Measurements from ENCODE around the gene DHRS13.

GRCh38 chr17:28917029-28917428 lies 14.2 kb upstream of the DHRS13 start:
- no peak for TF ChIP-seq CTCF (conservative IDR thresholded peaks at IDR 0.05 in 1 of 2, IDR thresholded peaks at IDR 0.05 in 1 of 2; ENCODE audit: extremely low read depth in 1 of 2, insufficient read depth in 1 of 2, low read depth in 1 of 2, low read length in 2 of 2)
- no peak for TF ChIP-seq EZH2 (IDR thresholded peaks at IDR 0.05; ENCODE audit: borderline replicate concordance, low read length)
